COLO668 (cell line): ENCODE results near the gene CEP70.
A peak's percentile ranks its signal among the peaks of the same experiment; 100 is the strongest.
"Not testable (repeated sequence)": the region's sequence is repeated elsewhere in the genome, so short reads cannot be mapped to it uniquely, and the experiment has no call there.

Source experiments
- DNase-seq: peaks from one replicate; lab custom pipeline; 2025; ENCODE audit not compliant: unreplicated experiment; lab: John Stamatoyannopoulos, UW

Gene CEP70, protein sequence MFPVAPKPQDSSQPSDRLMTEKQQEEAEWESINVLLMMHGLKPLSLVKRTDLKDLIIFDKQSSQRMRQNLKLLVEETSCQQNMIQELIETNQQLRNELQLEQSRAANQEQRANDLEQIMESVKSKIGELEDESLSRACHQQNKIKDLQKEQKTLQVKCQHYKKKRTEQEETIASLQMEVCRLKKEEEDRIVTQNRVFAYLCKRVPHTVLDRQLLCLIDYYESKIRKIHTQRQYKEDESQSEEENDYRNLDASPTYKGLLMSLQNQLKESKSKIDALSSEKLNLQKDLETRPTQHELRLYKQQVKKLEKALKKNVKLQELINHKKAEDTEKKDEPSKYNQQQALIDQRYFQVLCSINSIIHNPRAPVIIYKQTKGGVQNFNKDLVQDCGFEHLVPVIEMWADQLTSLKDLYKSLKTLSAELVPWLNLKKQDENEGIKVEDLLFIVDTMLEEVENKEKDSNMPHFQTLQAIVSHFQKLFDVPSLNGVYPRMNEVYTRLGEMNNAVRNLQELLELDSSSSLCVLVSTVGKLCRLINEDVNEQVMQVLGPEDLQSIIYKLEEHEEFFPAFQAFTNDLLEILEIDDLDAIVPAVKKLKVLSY

DNA sequence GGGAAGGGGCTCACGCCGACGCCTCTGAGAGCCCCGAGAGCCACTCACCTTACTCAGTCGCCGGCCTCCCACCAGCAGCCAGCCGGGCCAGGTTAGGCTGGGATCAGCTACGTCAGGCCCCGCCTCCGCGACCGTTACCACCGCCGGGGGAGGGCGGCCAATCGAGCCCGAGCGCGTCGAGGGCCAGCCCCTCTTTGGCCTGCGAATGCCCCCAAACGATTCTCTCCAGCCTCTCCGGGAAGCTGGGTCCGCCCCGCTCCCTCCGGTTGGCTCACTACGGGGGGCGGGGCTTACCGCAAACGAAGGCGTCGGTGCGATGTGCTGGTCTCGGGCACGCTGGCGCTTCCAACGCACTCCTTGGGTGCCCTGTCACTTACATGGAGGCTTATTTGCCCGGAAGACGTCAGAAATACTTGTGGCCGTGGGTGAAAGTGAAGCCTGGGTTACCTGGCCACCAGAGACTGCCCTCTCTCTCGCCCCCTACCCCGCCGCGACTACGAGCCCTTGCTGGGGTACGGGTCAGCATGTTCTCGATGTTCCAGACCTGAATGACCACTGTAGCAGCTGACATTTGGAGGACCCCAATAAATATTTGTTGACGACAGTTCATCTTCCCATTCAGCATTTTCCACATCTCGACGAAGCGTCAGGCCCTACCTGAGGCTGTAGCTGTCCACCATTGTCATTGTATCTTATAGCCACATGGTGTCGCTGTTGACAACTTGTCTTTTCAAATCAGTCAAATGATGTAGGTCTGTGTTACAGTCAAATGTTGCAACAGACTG lies at the start of gene CEP70:
Gene CEP70, minus strand, starts transcription at position 111 of the 785 bp plus-strand sequence. CDS start 21,333 bp downstream, outside the sequence.
- no peak for DNase-seq

DNA sequence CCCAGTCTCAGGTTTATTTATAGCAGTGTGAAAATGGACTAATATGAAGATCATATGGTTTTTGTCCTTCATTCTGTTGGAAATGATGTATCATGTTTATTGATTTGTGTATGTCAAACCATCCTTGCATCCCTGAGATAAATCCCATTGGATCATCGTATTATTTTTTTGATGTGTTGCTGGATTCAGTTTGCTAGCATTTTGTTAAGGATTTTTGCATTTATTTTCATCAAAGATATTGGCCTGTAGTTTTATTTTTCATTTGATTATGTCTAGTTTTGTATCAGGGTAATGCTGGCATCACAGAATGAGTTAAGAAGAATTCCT lies 48.8 kb upstream of the CEP70 start:
- DNase-seq, result no peak

DNA sequence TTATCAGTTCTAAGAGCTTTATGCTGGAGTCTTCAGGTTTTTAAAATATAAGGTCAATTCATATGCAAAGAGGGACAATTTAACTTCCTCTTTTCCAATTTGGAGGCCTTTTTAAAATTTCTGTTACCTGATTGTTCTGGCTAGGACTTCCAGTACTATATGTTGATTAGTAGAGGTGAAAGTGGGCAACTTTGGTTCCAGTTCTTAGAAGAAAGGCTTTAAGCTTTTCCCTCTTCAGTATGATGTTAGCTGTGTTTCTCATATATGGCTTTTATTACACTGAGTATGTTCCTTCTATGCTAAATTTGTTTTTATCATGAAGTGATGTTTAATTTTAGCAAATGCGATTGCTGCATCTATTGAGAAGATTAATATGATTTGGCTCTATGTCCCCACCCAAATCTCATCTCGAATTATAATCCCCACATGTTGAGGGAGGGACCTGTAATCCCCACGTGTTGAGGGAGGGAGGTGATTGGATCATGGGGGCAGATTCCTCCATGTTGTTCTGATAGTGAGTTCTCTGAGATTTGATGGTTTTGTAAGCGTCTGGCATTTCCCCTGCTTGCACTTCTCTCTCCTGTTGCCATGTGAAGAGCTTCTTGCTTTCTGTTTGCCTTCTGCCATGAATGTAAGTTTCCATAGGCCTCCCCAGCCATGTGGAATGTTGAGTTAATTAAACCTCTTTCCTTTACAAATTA lies 48.3 kb upstream of the CEP70 start:
- no peak for DNase-seq

DNA sequence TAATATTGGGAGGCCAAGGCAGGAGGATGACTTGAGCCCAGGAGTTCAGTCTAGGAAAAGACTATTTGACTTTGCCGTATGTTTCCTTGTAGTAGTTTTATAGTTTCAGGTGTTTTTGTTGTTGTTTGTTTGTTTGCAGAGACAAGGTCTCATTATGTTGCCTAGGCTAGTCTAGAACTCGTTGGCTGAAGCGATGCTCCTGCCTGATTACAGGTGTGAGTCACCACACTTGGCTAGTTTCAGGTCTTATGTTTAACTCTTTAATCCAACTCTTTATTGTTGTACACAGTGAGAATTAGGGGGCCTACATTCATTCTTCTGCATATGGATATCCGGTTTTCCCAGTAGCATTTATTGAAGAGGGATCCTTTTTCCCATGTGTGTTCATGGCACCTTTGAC lies 46.5 kb upstream of the CEP70 start:
- DNase-seq, result no peak

DNA sequence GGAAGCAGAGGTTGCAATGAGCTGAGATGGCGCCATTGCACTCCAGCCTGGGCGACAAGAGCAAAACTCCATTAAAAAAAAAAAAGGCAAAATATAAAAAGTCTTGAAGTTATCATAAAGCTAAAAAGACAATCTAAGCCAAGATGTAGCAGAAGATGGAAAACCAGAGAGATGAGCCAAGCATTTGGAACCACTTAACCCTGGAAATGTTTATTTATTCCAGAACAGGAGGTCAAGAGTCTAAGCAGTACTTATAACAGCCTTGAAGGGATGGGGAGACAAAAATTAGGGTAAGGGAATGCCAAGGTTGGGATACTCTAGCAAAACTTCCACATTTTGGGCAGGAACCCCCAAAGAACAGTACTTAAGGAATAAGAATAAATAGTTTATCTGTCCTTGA lies 44.6 kb upstream of the CEP70 start:
- DNase-seq, result no peak

DNA sequence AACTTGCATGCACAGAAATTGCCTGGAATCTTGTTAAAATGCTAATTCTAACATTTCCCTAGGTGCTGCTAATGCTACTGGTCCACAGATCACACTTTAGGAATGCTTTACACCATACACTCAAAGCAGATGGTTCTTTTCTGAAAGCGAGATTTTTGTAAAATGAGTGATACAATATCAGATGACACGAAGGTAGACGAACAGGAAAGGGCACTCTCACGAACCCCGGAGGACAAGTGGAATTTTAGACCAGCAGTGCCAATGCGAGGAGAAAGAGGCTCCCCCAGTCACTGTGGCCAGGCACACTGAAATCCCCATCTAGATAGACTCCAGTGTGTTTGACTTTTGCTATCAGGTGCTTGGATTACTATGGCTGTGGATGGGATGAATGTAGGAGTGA lies 35.5 kb upstream of the CEP70 start:
- no peak for DNase-seq

DNA sequence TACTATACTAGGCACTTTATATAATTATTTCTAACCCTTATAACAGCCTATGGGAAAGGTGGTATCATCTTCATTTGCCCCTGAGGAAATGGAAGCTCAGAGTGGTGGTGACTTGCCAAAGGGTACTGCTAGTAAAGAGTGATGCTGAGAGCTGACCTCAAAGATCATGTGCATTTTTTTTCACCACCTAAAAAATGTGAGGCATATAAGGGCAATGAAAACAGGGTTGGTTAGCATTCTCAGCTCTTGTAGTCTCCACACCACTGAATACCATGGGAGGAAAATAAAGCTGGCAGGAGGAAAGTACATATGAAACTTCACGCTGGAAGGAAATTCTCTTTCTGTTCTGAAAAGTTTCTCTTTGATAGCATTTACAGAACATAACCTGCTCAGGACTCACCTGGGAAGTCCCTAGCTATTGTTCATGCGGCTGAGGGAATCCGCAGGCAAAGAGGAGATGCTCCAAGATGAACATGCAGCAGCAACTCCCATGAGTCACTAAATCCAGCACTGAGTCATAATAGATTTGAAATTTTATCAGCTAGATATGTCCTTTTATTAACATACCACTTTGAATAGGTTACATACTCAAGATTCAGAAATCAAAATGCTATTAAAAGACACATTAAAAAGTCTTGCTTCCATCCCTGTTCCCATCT lies 31.8 kb upstream of the CEP70 start:
- no peak for DNase-seq

DNA sequence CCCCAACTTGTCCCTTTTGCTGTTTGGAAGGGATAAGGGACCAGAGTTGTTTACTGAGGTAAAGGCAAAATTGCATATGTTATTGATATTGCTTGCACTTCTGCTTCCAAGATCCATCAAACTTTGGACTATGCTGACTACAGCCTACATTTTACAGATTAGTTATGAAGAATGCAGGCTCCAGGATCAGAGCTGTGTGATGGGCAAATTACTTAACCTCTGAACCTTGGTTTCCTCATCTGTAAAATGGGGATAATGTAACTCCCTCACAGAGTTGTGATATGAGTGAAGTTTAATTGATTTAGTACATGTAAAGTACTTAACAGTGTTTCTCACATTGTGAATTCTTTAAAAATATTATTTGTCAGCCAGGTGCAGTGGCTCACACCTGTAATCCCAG lies 30.5 kb upstream of the CEP70 start:
- no peak for DNase-seq

DNA sequence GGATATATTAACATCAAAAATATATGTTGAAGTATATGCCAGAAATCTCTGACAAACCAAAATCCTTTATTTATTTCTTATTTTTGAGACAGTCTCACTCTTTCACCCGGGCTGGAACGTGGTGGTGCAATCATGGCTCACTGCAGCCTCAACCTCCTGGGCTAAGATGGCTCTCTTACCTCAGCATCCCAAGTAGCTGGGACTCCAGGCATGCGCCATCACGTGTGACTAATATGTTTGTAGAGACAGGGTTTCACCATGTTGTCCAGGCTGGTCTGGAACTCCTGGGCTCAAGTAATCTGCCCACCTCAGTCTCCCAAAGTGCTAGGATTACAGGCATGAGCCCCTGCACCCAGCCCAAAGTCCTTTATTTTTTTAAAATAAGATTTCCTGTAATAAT lies 26.4 kb upstream of the CEP70 start:
- no peak for DNase-seq

DNA sequence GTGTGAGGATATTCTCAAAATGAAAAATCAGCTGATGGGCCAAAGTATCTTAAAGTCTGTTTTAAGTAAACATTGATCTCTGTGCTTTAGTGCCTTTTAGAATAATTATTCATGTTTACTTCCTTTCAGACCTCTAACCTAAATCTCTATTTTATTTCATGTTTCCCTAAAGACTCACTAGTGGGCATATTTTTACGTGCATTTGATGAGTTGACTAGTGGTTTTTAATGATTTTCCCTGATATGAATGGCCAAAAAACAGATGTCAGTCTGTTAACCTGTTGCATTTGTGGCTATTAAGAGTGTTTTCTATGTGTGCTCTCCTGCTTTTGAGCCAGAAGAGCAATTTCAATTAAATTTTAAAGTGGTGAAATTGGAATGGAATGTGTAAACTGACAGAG lies 21.4 kb upstream of the CEP70 start:
- DNase-seq, result no peak

DNA sequence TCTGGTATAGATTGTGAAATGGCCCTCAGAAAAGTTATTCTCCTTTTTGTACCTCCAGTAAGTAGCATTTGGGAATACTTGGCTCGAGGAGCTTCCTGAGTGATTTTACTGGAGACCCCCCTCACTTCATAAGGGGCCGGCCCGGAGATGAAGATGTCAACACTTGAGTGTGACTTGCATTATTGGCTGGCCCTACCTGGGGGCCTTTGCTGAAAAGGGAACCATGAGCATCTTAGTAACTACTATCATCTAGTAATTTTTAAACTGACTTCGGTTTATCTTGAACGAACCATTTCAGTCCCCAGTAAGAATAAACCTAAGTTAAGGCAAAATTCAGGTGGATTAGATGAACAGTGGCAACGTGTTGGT lies 15.8 kb upstream of the CEP70 start:
- DNase-seq, result no peak

DNA sequence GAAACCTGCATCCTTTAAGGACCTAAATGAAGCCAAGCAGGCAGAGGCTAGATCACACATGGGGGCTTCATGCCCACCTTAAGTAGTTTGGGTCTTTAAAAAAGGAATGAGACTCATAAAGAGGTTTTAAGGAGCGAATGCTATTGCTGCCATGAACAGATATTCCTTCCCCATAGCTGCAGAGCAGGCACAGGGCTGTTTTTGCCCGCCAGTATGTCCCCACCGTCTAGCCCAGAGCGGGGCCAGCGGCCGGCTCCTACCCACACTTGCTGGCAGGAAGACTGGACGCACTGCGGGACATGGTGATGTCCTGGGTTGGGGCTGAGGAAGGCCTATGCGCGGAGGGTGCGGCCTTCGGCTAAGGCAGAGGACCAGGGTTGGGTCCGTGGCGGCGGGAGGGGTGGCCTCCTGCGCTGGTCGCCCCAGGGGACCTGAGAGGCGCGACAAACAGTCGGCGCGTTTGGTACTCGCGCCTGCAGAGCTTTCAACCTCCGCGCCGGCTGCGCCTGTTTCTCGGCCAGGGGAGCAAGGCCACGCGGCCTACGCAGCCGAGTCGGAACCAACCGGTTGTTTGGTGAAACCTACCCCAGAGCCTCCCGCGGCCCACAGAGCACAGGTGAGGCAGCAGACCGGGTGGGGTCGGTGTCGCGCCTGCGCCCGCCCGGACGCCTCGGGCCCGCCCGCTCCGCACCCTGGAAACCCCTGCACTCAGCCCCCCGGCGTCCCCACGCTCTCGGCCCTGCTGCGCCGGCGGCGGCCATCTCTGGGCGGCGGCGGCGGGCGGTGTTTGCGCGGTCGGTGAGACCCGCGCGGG lies 14.5 kb upstream of the CEP70 start, which contains the start of gene FAIM:
Gene FAIM, plus strand, starts transcription at position 450 of the 814 bp plus-strand sequence. CDS start 10,956 bp downstream, outside the sequence.
- DNase-seq, result peak; percentile 76

DNA sequence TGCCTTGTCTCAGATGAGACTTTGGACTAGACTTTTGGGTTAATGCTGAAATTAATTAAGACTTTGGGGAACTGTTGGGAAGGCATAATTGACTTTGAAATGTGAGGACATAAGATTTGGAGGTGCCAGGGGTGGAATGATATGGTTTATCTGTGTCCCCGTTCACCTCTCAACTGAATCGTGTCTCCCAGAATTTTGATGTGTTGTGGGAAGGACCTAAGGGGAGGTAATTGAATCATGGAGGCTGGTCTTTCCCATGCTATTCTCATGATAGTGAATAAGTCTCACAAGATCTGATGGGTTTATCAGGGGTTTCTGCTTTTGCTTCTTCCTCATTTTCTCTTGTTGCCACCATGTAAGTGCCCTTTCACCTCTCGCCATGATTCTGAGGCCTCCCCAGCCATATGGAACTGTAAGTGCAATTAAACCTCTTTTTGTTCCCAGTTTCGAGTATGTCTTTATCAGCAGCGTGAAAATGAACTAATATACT lies 10.1 kb upstream of the CEP70 start:
- not testable (repeated sequence) for DNase-seq

DNA sequence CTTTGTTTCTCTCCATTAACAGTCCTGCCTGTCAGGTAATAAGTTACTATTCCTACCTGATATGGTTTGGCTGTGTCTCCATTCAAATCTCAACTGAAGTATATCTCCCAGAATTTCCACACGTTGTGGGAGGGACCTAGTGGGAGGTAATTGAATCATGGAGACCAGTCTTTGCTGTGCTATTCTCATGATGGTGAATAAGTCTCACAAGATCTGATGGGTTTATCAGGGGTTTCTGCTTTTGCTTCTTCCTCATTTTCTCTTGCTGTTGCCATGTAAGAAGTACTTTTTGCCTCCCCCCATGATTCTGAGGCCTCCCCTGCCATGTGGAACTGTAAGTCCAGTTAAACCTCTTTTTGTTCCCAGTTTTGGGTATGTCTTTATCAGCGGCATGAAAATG lies 7.6 kb upstream of the CEP70 start:
- DNase-seq, result not testable (repeated sequence)

DNA sequence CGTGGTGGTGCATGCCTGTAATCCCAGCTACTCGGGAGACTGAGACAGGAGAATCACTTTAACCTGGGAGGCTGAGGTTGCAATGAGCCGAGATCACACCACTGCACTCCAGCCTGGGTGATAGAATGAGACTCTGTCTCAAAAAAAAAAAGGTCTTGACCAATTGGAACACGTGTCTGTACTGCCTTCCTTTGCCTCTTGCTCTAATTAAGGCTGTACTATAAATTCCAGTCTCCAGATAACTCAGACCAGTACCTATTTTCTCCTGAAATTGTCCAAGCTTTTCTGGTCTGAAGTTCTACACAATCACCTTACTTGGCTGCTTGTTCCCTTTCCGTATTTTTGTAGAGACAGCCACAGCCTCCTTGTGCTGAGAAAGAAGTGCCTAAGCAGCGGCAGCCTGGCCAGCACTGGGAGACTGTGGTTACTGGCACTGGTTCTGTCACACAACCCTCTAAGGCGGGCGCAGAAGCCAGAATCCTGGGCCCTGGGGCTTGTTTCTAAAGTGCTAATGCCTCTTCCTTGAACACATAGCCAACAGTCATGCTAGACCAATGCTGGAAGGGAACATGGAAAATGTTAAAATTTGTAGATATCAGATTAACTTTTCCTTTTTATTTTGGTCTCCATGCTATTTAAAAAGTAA lies 6.2 kb upstream of the CEP70 start:
- DNase-seq, result no peak

DNA sequence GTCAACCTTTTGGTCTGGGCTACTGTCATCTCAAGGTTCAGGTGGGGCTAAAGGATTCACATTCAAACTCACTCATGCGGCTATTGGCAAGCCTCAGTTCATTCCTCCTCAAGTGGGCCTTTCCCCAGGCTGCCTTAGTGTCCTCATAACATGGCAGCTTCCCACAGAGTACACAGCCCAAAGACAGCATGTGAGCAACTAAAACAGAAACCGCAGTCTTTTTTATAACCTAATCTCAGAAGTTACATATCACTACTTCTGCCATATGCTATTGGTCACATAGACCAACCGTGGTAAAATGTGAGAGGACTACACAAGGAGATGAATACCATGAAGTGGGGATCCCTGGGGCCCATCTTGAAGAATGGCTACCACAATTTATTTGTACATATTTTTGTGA lies 4.5 kb upstream of the CEP70 start:
- DNase-seq, result no peak

DNA sequence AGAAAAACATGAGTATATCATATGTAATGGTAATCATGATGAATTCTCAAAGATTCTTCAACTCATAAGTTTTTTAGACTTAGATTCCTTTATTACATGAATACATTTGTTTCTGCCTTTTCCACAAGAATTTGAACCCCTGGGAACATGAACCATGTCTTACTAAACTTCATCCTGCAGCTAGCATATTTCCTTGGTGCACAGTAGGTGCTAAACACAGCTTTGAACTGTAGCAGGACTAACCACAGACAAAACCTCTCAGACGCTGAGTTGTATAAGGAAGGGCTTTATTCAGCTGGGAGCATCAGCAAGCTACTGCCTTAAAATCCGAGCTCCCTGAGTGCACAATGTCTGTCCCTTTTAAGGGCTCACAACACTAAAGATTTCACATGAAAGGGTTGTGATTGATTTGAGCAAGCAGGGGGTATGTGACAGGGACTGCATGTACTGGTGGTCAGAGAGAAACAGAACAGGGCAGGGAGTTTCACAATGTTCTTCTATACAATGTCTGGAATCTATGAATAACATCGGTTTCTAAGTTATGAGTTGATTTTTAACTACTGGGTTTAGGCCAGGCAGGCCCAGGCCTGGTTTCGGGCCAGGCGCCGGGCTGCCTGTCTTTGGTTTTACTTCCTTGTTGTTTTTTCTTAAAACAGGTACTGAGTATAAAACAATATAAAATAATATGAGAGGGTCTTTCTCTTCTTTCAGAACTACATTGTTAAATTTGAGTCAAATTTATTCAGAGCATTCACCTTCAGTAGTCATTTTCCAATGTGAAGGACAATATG lies 3.3 kb upstream of the CEP70 start:
- not testable (repeated sequence) for DNase-seq

DNA sequence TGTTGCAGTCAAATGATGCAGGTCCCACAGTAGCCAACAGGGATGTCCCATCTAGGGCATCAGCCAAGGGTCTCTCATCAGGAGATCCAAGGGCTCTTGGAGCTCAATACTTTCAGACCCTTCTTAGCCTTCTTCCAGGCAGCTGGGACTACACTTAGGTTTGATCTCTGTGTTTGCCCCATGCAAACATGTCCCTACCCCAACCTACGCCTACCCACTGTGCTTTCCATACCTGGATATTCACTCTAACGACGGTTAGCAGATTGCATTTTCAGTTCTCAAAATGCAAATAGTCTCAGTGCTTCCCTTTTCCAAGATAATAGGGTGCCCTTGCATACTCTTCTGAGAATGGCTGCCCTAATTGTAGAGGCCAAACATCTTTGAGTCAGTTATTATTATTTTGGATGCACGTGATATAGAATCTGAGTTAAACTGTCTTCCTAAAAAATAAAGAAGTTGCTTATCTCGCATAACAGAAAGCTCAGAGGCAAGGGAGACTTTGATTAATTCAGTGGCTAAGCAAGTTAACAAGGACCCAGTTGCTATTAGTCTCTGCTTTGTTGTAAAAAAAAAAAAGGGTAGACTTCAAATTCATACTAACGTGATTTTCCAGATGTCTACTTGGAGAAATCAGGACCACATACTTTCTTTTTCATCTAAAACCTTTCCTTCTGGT lies 1.0 kb upstream of the CEP70 start:
- DNase-seq, result no peak
